ENCODE results near the gene ZNF316. TPM values are rescaled to one million over a fixed set of nuclear protein-coding genes. Genes with fewer than 3 reads are reported as not detected.

The ZNF316 gene
- total RNA-seq, 2 experiments from 2014 or later: 17.7 to 18.8 TPM

GRCh38 chr7:6652446-6653011 lies 15.4 kb downstream of the ZNF316 start:
- H3K27me3 Mint-ChIP-seq: no peaks in the 10 kb centered on the region
- POLR2A ChIA-PET: no interaction called here
- H3K27ac Mint-ChIP-seq: no peak overlapping the region
- intact Hi-C loops (cut with micrococcal nuclease): no loop called here
- no peak overlapping the region for H3K4me3 Mint-ChIP-seq
- H3K9me3 Mint-ChIP-seq: peaks cover 9% of the 10 kb centered on the region
- CTCF ChIA-PET: no interaction called here
- ATAC-seq: no peak
- no peak for DNase-seq
- no peaks in the 10 kb centered on the region for H3K4me1 Mint-ChIP-seq (ENCODE audit: low read depth)
- H3K36me3 Mint-ChIP-seq (ENCODE audit: low read depth): peaks cover 44% of the 10 kb centered on the region
- TF ChIP-seq, protein P1, sequence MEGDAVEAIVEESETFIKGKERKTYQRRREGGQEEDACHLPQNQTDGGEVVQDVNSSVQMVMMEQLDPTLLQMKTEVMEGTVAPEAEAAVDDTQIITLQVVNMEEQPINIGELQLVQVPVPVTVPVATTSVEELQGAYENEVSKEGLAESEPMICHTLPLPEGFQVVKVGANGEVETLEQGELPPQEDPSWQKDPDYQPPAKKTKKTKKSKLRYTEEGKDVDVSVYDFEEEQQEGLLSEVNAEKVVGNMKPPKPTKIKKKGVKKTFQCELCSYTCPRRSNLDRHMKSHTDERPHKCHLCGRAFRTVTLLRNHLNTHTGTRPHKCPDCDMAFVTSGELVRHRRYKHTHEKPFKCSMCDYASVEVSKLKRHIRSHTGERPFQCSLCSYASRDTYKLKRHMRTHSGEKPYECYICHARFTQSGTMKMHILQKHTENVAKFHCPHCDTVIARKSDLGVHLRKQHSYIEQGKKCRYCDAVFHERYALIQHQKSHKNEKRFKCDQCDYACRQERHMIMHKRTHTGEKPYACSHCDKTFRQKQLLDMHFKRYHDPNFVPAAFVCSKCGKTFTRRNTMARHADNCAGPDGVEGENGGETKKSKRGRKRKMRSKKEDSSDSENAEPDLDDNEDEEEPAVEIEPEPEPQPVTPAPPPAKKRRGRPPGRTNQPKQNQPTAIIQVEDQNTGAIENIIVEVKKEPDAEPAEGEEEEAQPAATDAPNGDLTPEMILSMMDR (IDR thresholded peaks at IDR 0.05): no peak

GRCh38 chr7:6653071-6654003 lies 16.2 kb downstream of the ZNF316 start:
- CTCF ChIA-PET: no interaction called here
- intact Hi-C loops (cut with micrococcal nuclease): no loop called here
- POLR2A ChIA-PET: interaction anchor here (0.5 kb wide), 1 partner anchor 39 kb away, joined by 3 read pairs; no protein-coding TSS in a partner anchor
- no peak overlapping the region for H3K27ac Mint-ChIP-seq
- no peak for ATAC-seq
- H3K36me3 Mint-ChIP-seq (ENCODE audit: low read depth): peaks cover 42% of the 10 kb centered on the region
- TF ChIP-seq, protein P1 (IDR thresholded peaks at IDR 0.05): no peak
- H3K4me3 Mint-ChIP-seq: no peak overlapping the region
- H3K27me3 Mint-ChIP-seq: no peaks in the 10 kb centered on the region
- no peaks in the 10 kb centered on the region for H3K4me1 Mint-ChIP-seq (ENCODE audit: low read depth)
- DNase-seq: no peak
- peaks cover 9% of the 10 kb centered on the region for H3K9me3 Mint-ChIP-seq

DNA sequence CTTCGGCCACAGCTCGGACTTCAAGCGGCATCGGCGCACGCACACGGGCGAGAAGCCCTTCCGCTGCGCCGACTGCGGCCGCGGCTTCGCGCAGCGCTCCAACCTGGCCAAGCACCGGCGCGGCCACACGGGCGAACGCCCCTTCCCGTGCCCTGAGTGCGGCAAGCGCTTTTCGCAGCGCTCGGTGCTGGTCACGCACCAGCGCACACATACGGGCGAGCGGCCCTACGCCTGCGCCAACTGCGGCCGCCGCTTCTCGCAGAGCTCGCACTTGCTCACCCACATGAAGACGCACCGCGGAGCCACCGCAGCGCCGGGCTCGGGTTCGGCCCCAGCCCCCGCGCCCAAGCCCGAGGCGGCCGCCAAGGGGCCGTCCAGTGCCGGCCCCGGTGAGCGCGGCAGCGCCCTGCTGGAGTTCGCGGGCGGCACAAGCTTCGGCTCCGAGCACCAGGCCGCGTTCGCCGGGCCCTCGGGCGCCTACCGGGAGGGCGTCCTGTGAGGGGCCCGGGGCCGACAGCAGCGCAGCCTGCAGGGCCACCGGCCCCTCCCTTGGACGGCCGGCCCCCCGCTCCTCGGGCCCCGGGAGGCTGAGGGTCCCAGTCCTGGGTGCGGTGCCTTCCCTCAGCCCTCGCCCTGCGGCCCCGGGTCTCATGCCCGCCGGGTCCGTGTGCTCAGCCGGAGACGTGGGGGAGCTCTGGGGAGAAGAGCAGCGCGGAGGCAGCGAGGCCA lies 17.2 kb downstream of the ZNF316 start:
- H3K4me1 Mint-ChIP-seq (ENCODE audit: low read depth): peaks cover 8% of the 10 kb centered on the region
- no peak overlapping the region for H3K4me3 Mint-ChIP-seq
- CTCF ChIA-PET: no interaction called here
- H3K27me3 Mint-ChIP-seq: no peaks in the 10 kb centered on the region
- intact Hi-C loops (cut with micrococcal nuclease): no loop called here
- ATAC-seq: no peak
- peaks cover 38% of the 10 kb centered on the region for H3K36me3 Mint-ChIP-seq (ENCODE audit: low read depth)
- TF ChIP-seq, protein P1 (IDR thresholded peaks at IDR 0.05): no peak
- no peak for DNase-seq
- POLR2A ChIA-PET: interaction anchor here (0.5 to 1.2 kb wide), 3 partner anchors 9 to 64 kb away, joined by 3 read pairs; partner anchors contain the start of gene INTS15
- no peak overlapping the region for H3K27ac Mint-ChIP-seq
- H3K9me3 Mint-ChIP-seq: peaks cover 9% of the 10 kb centered on the region

DNA sequence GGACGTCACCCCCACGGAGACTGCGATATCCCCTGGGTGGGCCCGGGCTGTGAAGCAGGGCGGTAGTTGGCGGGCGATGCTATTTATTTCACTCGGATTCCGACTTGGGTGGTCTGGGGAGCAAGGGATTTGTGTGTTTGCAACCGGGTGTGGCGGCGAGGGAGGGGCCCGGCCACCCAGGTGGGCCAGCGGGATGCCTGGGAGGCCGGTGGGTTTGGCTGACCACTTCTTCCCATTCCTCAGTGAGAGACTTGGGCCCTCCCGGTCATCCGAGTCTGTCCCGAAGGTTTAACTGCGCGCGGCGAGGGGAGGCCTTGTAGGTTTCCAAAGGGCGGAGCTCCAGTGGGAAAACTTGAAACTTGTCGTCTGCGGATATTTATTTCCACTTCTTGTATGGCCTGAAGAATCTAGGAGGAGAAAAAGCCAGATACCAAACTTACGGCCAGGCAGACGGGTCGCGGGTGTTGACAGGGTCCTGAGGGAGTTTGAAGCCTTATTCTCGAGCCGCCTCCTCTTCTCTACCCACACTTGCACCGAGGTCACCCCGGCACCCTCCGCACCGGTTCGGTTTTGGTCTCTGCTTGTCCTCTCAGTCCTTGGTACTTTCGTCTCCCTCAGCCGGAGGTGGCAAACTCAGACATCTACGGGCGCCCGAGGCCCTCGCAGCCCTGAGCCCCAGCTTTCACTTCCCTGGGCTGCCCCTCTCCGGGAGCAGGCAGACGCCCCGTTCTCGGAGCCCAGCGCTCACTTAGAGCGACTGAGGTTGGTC lies 17.9 kb downstream of the ZNF316 start:
- H3K36me3 Mint-ChIP-seq (ENCODE audit: low read depth): peaks cover 30% of the 10 kb centered on the region
- POLR2A ChIA-PET: interaction anchor here (0.7 to 1.2 kb wide), 3 partner anchors 10 to 175 kb away, joined by 3 read pairs; partner anchors contain the start of gene INTS15

More for the DNA sequence above, 17.9 kb downstream of the ZNF316 start:
- CTCF ChIA-PET: no interaction called here
- intact Hi-C loops (cut with micrococcal nuclease): no loop called here
- H3K27ac Mint-ChIP-seq: no peak overlapping the region
- ATAC-seq (no peak), DNase-seq (no peak)
- H3K4me3 Mint-ChIP-seq: no peak overlapping the region
- H3K4me1 Mint-ChIP-seq (ENCODE audit: low read depth): peaks cover 12% of the 10 kb centered on the region
- no peaks in the 10 kb centered on the region for H3K27me3 Mint-ChIP-seq
- peaks cover 9% of the 10 kb centered on the region for H3K9me3 Mint-ChIP-seq
- TF ChIP-seq, protein P1 (IDR thresholded peaks at IDR 0.05): no peak

All from activated CD8-positive, alpha-beta T cell treated with anti-CD3 and anti-CD28 coated beads for 36 hours (primary cell).